Measurements from ENCODE around the gene OR2T6.

Gene OR2T6, protein sequence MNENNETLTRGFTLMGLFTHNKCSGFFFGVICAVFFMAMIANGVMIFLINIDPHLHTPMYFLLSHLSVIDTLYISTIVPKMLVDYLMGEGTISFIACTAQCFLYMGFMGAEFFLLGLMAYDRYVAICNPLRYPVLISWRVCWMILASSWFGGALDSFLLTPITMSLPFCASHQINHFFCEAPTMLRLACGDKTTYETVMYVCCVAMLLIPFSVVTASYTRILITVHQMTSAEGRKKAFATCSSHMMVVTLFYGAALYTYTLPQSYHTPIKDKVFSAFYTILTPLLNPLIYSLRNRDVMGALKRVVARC

GRCh38 chr1:248375446-248375845 is at the start of gene OR2T6:
TSS of gene OR2T6 (plus strand) at chr1:248375746. CDS start at chr1:248387609, 11,863 bp downstream.
- Histone ChIP-seq H3K27ac (ENCODE audit: extremely low read depth, low read depth, low read length) (no peak within 1 kb of the TSS), H3K9me3 (ENCODE audit: control insufficient read depth, insufficient read depth, low read depth, low read length) (no peaks in the 10 kb centered on the region), H3K36me3 (ENCODE audit: control insufficient read depth in 2 of 2, insufficient read depth in 1 of 2, low read length in 2 of 2) (no peaks in the 10 kb centered on the region), H3K4me3 (ENCODE audit: low read depth, low read length) (no peak within 1 kb of the TSS), H3K4me1 (ENCODE audit: control insufficient read depth, insufficient read depth, low read length) (no peaks in the 10 kb centered on the region)
- TF ChIP-seq ZNF423 (tag by site-specific recombination; IDR thresholded peaks at IDR 0.05) = no peak
- TF ChIP-seq, protein P1, sequence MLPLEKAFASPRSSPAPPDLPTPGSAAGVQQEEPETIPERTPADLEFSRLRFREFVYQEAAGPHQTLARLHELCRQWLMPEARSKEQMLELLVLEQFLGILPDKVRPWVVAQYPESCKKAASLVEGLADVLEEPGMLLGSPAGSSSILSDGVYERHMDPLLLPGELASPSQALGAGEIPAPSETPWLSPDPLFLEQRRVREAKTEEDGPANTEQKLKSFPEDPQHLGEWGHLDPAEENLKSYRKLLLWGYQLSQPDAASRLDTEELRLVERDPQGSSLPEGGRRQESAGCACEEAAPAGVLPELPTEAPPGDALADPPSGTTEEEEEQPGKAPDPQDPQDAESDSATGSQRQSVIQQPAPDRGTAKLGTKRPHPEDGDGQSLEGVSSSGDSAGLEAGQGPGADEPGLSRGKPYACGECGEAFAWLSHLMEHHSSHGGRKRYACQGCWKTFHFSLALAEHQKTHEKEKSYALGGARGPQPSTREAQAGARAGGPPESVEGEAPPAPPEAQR (tag by site-specific recombination; IDR thresholded peaks at IDR 0.05) = no peak
- TF ChIP-seq ZIC2 (tag by site-specific recombination; IDR thresholded peaks at IDR 0.05) = no peak
- TF ChIP-seq, protein P2, sequence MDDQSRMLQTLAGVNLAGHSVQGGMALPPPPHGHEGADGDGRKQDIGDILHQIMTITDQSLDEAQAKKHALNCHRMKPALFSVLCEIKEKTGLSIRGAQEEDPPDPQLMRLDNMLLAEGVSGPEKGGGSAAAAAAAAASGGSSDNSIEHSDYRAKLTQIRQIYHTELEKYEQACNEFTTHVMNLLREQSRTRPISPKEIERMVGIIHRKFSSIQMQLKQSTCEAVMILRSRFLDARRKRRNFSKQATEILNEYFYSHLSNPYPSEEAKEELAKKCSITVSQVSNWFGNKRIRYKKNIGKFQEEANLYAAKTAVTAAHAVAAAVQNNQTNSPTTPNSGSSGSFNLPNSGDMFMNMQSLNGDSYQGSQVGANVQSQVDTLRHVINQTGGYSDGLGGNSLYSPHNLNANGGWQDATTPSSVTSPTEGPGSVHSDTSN (CRISPR knock-in tag; IDR thresholded peaks at IDR 0.05) = no peak
- TF ChIP-seq ZNF16 (tag by site-specific recombination; IDR thresholded peaks at IDR 0.05; ENCODE audit: low read depth) = no peak
- TF ChIP-seq, protein P3, sequence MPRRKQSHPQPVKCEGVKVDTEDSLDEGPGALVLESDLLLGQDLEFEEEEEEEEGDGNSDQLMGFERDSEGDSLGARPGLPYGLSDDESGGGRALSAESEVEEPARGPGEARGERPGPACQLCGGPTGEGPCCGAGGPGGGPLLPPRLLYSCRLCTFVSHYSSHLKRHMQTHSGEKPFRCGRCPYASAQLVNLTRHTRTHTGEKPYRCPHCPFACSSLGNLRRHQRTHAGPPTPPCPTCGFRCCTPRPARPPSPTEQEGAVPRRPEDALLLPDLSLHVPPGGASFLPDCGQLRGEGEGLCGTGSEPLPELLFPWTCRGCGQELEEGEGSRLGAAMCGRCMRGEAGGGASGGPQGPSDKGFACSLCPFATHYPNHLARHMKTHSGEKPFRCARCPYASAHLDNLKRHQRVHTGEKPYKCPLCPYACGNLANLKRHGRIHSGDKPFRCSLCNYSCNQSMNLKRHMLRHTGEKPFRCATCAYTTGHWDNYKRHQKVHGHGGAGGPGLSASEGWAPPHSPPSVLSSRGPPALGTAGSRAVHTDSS (tag by site-specific recombination; IDR thresholded peaks at IDR 0.05) = no peak
- TF ChIP-seq ZSCAN30 (tag by site-specific recombination; IDR thresholded peaks at IDR 0.05) = no peak
- TF ChIP-seq, protein P4, sequence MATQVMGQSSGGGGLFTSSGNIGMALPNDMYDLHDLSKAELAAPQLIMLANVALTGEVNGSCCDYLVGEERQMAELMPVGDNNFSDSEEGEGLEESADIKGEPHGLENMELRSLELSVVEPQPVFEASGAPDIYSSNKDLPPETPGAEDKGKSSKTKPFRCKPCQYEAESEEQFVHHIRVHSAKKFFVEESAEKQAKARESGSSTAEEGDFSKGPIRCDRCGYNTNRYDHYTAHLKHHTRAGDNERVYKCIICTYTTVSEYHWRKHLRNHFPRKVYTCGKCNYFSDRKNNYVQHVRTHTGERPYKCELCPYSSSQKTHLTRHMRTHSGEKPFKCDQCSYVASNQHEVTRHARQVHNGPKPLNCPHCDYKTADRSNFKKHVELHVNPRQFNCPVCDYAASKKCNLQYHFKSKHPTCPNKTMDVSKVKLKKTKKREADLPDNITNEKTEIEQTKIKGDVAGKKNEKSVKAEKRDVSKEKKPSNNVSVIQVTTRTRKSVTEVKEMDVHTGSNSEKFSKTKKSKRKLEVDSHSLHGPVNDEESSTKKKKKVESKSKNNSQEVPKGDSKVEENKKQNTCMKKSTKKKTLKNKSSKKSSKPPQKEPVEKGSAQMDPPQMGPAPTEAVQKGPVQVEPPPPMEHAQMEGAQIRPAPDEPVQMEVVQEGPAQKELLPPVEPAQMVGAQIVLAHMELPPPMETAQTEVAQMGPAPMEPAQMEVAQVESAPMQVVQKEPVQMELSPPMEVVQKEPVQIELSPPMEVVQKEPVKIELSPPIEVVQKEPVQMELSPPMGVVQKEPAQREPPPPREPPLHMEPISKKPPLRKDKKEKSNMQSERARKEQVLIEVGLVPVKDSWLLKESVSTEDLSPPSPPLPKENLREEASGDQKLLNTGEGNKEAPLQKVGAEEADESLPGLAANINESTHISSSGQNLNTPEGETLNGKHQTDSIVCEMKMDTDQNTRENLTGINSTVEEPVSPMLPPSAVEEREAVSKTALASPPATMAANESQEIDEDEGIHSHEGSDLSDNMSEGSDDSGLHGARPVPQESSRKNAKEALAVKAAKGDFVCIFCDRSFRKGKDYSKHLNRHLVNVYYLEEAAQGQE (tag by site-specific recombination; IDR thresholded peaks at IDR 0.05) = no peak
- TF ChIP-seq ZNF274 (IDR thresholded peaks at IDR 0.05; ENCODE audit: low read length) = no peak
- TF ChIP-seq ZNF274 (tag by site-specific recombination; IDR thresholded peaks at IDR 0.05; ENCODE audit: borderline replicate concordance) = no peak
- no peak for TF ChIP-seq ZNF544 (tag by site-specific recombination; IDR thresholded peaks at IDR 0.05)
- TF ChIP-seq GLI2 (tag by site-specific recombination; IDR thresholded peaks at IDR 0.05; ENCODE audit: borderline replicate concordance, low read depth) = no peak
- TF ChIP-seq SP7 (tag by site-specific recombination; IDR thresholded peaks at IDR 0.05) = no peak
- TF ChIP-seq REPIN1 (tag by site-specific recombination; IDR thresholded peaks at IDR 0.05; ENCODE audit: low read depth) = no peak
- TF ChIP-seq ZBTB17 (tag by site-specific recombination; IDR thresholded peaks at IDR 0.05) = no peak
- TF ChIP-seq, protein P5, sequence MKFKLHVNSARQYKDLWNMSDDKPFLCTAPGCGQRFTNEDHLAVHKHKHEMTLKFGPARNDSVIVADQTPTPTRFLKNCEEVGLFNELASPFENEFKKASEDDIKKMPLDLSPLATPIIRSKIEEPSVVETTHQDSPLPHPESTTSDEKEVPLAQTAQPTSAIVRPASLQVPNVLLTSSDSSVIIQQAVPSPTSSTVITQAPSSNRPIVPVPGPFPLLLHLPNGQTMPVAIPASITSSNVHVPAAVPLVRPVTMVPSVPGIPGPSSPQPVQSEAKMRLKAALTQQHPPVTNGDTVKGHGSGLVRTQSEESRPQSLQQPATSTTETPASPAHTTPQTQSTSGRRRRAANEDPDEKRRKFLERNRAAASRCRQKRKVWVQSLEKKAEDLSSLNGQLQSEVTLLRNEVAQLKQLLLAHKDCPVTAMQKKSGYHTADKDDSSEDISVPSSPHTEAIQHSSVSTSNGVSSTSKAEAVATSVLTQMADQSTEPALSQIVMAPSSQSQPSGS (tag by site-specific recombination; IDR thresholded peaks at IDR 0.05; ENCODE audit: low read depth) = no peak
- no peak for TF ChIP-seq SCRT2 (tag by site-specific recombination; IDR thresholded peaks at IDR 0.05)
- POLR2A ChIA-PET = no interaction called here
- CTCF ChIA-PET = no interaction called here

Data from HEK293 (cell line).